GM12801 (cell line): ENCODE results near the gene CS.

Experiments
- TF ChIP-seq, protein P1 (sequence below): IDR thresholded peaks from one replicate; pipeline ENCODE4 v1.5.1; 2011; ENCODE audit warnings: control low read depth; ENCODE audit not compliant: insufficient read length; ENCODE audit errors: extremely low read depth

CS gene

DNA sequence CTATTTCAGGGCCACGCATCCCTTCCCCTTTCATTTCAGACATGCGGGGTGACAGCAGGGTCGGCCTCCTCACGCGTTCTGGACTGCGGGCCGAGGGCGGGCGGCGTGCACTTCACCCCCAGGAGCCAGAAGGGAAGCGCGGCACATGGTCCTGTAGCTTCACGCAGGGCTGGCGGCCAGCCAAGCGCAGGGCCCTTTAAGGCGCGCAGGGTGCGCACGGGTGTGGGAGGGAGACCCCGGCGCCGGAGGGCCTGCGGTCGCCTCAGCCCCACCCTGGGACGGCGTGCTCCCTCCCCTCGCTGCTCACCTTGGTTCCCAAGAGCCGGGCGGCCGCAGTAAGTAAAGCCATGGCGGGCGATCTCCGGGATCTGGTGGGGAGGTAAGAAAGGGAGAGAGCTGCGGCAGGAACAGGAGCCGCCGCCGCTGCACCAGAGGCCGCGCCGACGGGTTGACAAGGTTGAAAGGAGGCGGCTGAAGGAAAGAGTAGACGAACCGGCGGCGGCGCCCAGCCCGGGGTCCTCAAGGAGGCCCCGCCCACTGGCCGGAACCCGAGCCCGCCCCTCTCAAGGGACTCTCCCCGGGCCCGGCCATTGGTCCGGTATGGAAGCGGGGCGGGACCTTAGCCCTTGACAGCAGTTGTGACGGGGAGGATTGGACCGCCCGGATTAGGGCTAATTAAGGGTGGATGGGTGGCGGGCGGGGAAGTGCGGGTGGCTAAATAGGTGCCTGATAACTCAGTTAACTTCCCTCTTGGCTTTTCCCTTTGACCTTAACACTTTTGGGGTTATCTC is at the start of gene CS:
CS (minus strand) TSS at position 478 of the 791 bp plus-strand sequence; CDS start at position 349, 129 bp downstream.
- TF ChIP-seq, protein P1, sequence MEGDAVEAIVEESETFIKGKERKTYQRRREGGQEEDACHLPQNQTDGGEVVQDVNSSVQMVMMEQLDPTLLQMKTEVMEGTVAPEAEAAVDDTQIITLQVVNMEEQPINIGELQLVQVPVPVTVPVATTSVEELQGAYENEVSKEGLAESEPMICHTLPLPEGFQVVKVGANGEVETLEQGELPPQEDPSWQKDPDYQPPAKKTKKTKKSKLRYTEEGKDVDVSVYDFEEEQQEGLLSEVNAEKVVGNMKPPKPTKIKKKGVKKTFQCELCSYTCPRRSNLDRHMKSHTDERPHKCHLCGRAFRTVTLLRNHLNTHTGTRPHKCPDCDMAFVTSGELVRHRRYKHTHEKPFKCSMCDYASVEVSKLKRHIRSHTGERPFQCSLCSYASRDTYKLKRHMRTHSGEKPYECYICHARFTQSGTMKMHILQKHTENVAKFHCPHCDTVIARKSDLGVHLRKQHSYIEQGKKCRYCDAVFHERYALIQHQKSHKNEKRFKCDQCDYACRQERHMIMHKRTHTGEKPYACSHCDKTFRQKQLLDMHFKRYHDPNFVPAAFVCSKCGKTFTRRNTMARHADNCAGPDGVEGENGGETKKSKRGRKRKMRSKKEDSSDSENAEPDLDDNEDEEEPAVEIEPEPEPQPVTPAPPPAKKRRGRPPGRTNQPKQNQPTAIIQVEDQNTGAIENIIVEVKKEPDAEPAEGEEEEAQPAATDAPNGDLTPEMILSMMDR: no peak

DNA sequence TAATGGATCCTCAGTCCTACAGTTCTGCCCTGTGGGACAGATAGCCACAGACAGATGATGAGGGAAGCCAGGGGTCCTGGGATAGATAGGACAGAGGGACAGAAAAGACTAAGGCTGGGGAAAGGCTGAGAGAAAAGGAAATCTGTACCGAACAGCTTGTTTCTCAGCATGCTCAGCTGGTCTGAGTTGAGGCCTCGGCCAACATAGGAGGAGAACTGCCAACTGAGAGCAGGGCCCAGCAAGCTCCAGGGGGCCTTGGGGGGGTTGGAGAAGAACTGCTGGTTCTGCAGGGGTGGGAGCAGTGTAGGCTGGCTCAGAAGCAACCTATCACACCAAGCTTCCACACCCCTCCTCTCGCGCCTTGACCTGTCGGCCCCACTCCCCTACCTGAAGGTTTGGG is 48.6 kb upstream of the CS start:
- TF ChIP-seq, protein P1: no peak

DNA sequence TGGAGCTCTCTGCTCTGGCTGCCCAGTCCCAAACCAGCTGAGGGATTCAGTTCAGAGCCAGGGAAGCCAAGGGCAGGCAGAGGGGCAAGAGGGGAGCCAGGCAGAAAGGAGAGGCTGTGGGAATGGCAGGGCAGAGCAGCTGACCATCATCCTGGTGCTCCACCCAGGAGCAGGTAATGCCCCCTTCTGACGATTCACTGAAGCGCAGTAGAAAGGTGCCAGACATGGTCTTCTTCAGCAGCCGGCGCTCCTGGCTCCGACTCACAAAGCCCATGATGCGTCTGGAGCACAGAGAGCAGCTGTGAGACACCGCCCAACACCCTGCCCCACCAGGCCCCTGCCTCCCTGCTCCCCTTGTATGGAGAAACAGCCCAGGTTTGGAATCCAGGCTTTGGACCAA is 46.5 kb upstream of the CS start:
- TF ChIP-seq, protein P1: no peak

DNA sequence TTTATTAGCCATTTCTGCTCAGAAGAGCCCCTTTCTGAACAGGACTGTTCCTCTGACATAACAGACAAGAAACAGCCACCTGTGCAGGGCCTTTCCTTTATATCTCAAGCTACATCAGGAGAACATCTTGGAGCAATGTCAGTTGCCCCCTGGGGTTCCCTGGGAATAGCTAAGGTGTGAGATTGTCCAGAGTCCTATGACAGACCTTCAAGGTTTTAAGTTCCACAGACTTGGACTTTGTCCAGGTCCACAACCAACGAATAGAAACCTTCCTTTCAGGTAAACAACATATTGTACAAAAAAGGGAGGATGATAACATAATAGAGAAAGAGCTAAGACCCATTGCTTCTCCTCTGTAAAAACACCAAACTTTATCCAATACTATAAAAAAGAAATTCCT is 41.5 kb upstream of the CS start:
- TF ChIP-seq, protein P1: no peak

DNA sequence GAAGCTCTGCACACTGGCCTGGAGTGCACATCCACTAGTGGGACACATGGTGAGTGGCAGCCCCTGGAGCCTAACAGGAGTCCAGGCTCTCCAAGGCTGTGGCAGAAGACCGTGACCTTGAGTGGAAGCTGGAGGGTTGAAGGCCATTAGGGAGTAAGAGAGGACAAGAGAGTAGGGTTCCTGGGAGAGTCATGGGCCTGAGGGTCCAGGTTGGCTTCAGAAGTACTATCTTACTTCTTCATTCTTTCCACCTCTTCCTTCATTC is 39.0 kb upstream of the CS start:
- TF ChIP-seq, protein P1: no peak

DNA sequence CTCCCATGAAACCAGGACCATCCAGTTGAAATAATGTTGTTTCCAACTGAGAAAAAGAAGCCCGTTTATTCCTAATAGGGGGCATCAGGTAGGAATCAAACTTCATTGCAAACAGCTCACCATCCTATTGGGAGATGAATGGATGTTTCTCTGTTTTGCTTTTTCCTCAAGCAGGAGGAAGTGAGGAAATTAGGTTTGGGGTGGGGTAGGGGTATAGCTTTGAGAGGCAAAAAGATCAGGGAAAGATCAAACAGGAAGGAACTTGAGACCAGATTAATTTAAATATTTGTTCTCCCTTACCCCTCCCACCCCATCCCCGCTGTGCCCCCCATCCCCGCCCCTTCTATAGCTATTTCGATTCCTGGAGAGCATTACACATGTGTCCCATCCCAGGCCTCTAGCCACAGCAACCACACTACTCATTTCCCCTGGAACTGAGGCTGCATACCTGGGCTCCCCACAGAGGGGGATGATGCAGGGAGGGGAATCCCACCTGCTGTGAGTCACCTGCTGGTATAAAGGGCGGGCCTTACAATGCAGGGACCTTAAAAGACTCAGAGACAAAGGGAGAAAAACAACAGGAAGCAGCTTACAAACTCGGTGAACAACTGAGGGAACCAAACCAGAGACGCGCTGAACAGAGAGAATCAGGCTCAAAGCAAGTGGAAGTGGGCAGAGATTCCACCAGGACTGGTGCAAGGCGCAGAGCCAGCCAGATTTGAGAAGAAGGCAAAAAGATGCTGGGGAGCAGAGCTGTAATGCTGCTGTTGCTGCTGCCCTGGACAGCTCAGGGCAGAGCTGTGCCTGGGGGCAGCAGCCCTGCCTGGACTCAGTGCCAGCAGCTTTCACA is 38.4 kb upstream of the CS start, which contains the start of gene IL23A:
IL23A (plus strand) TSS at position 577 of the 850 bp plus-strand sequence; CDS start at position 738, 161 bp downstream.
- TF ChIP-seq, protein P1: no peak

DNA sequence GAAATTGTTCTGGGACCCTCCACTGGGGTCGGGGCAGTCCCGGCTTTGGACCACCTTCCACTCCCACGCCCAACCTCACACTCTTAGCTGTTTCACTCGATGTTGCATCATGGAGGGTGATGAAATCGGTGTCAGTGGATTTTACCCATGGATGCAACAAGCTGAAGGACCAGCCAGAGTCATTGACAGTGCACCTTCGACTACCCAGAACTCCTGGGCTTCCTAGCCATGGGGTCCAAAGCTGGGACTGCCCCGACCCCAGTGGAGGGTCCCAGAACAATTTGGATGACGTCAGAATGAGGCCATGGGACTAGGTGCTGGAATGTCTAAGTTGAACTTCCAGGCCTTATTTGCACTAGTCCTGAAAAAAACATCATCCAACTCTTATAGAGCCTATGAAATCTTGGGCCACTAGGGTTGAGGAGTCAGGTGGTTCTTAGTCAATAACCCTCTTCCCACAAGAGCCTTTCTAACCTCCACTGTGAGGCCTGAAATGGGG is 37.7 kb upstream of the CS start:
- TF ChIP-seq, protein P1: no peak
